ENCODE results near the gene FBXO40.

Gene FBXO40

GRCh38 chr3:121654493-121655385, 61.6 kb downstream of the FBXO40 start:
- no peak overlapping the region for H2BK12ac ChIP-seq (ENCODE audit: low read length in 2 of 2)
- H2BK5ac ChIP-seq (ENCODE audit: low read depth, low read length, poor library complexity, severe bottlenecking) = no peak overlapping the region
- H3K36me3 ChIP-seq (ENCODE audit: control insufficient read depth in 1 of 2, insufficient read depth in 2 of 2, low read depth in 1 of 2, low read length in 2 of 2) = no peaks in the 10 kb centered on the region
- H3K9ac ChIP-seq (ENCODE audit: low read length) = no peak overlapping the region
- no peak overlapping the region for H2AK5ac ChIP-seq (ENCODE audit: low read length, severe bottlenecking)
- H2BK15ac ChIP-seq (ENCODE audit: low read depth, poor library complexity, severe bottlenecking) = no peak overlapping the region
- H3K4me3 ChIP-seq (ENCODE audit: insufficient read depth in 1 of 2, low read depth in 1 of 2, low read length in 2 of 2) = no peak overlapping the region
- H3K27ac ChIP-seq (ENCODE audit: low read length, poor library complexity, severe bottlenecking) = no peak overlapping the region
- no peaks in the 10 kb centered on the region for H3K9me3 ChIP-seq (ENCODE audit: control insufficient read depth, low read length)
- H3K27me3 ChIP-seq (ENCODE audit: control insufficient read depth in 1 of 2, insufficient read depth in 1 of 2, low read length in 2 of 2) = no peaks in the 10 kb centered on the region
- H4K91ac ChIP-seq (ENCODE audit: low read length) = no peak overlapping the region
- H3K14ac ChIP-seq (ENCODE audit: low read length in 2 of 2) = no peak overlapping the region
- no peak overlapping the region for H2BK120ac ChIP-seq (ENCODE audit: low read depth, low read length)
- DNase-seq = no peak
- 98% methylated on average over 4 of the region's 6 CpGs for WGBS
- no peaks in the 10 kb centered on the region for H3K4me1 ChIP-seq (ENCODE audit: control insufficient read depth, insufficient read depth, low read depth, low read length)
- H3K23ac ChIP-seq (ENCODE audit: low read length in 2 of 2) = no peak overlapping the region
- H3K79me1 ChIP-seq (replicated peaks; ENCODE audit: low read length, poor library complexity, severe bottlenecking) = no peaks in the 10 kb centered on the region
- H4K8ac ChIP-seq (ENCODE audit: low read length) = no peak overlapping the region
- H3K4me2 ChIP-seq (ENCODE audit: low read length, poor library complexity, severe bottlenecking) = no peak overlapping the region
- no peak overlapping the region for H3K4ac ChIP-seq (ENCODE audit: low read depth in 1 of 2, low read length in 2 of 2)
- H3K18ac ChIP-seq (ENCODE audit: low read depth in 1 of 2, low read length in 2 of 2) = no peak overlapping the region
- H2AFZ ChIP-seq (ENCODE audit: low read depth, low read length) = no peak overlapping the region

DNA sequence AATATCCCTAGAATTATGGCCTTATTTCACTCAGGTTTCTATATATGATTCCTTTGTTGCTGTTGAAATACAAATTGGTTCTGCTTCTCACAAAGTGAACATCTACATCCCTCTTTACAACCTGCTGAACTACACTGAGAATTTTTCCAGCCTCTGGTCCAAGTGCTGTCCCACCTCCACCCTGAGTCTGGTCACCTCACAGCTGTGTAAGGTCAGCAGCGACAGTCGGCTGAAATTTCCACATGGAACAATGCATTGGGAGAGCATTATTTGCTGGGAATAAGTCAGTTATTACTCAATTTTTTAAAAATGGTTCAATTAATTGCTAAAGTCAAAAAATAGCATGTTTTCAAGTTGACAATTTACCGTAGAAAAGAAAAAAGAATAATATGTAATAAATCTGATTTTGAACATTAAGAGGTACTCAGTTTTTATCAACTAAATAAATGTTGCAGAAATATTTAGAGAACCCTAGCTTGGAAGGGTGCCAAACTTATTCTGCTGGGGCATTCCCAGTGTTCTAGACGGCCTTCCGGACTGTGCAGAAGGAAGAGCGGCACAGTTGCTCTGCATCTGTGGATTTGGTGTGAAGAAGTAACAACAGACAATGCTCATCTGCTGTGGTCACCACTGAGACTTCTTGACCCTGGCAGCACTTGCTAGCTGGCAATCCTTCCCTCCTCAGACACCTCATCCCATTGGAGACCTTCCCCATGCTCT, 65.7 kb downstream of the FBXO40 start:
- H3K36me3 ChIP-seq (ENCODE audit: control insufficient read depth in 1 of 2, insufficient read depth in 2 of 2, low read depth in 1 of 2, low read length in 2 of 2) = peaks cover 10 to 25% of the 10 kb centered on the region in 2 experiments
- WGBS = 100% methylated on average over 3 of the region's 6 CpGs
- no peaks in the 10 kb centered on the region for H3K27me3 ChIP-seq (ENCODE audit: control insufficient read depth in 1 of 2, insufficient read depth in 1 of 2, low read length in 2 of 2)
- H3K79me1 ChIP-seq (replicated peaks; ENCODE audit: low read length, poor library complexity, severe bottlenecking) = no peaks in the 10 kb centered on the region
- H3K23ac ChIP-seq (ENCODE audit: low read length in 2 of 2) = no peak overlapping the region
- no peak overlapping the region for H2BK120ac ChIP-seq (ENCODE audit: low read depth, low read length)
- H3K4me1 ChIP-seq (ENCODE audit: control insufficient read depth, insufficient read depth, low read depth, low read length) = no peaks in the 10 kb centered on the region
- H4K8ac ChIP-seq (ENCODE audit: low read length) = no peak overlapping the region
- H2AFZ ChIP-seq (ENCODE audit: low read depth, low read length) = no peak overlapping the region
- H3K4ac ChIP-seq (ENCODE audit: low read depth in 1 of 2, low read length in 2 of 2) = no peak overlapping the region
- no peak overlapping the region for H3K27ac ChIP-seq (ENCODE audit: low read length, poor library complexity, severe bottlenecking)
- no peak overlapping the region for H2BK15ac ChIP-seq (ENCODE audit: low read depth, poor library complexity, severe bottlenecking)
- no peak overlapping the region for H3K4me2 ChIP-seq (ENCODE audit: low read length, poor library complexity, severe bottlenecking)
- H3K14ac ChIP-seq (ENCODE audit: low read length in 2 of 2) = no peak overlapping the region
- no peak overlapping the region for H3K9ac ChIP-seq (ENCODE audit: low read length)
- H2BK5ac ChIP-seq (ENCODE audit: low read depth, low read length, poor library complexity, severe bottlenecking) = no peak overlapping the region
- no peak overlapping the region for H3K18ac ChIP-seq (ENCODE audit: low read depth in 1 of 2, low read length in 2 of 2)
- H4K91ac ChIP-seq (ENCODE audit: low read length) = no peak overlapping the region
- no peak overlapping the region for H3K4me3 ChIP-seq (ENCODE audit: insufficient read depth in 1 of 2, low read depth in 1 of 2, low read length in 2 of 2)
- H2BK12ac ChIP-seq (ENCODE audit: low read length in 2 of 2) = no peak overlapping the region
- H3K9me3 ChIP-seq (ENCODE audit: control insufficient read depth, low read length) = no peaks in the 10 kb centered on the region
- DNase-seq = no peak
- H2AK5ac ChIP-seq (ENCODE audit: low read length, severe bottlenecking) = no peak overlapping the region

DNA sequence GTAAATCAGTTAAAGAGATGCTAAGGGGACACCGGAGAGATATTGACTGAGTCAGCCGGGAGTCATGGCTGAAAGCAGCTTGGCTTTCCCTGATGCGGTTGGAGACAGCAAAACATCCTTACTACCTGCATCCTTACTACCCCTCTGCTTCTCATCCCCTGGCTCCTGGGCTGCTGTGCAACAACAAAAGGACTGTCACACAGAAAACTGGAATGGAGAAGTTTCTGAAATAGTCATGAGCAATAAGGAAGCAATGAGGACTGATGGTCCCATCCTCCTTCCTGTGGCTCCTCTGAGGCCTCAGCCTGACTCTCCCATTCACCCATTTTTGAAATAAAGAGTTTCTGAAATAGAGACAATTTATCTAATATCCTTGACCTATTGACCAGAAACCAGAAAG, 66.4 kb downstream of the FBXO40 start:
- 100% methylated on average over 3 of the region's 3 CpGs for WGBS
- Histone ChIP-seq H2BK5ac (ENCODE audit: low read depth, low read length, poor library complexity, severe bottlenecking) (no peak overlapping the region), H3K23ac (ENCODE audit: low read length in 2 of 2) (no peak overlapping the region), H3K14ac (ENCODE audit: low read length in 2 of 2) (no peak overlapping the region), H2AFZ (ENCODE audit: low read depth, low read length) (no peak overlapping the region), H4K91ac (ENCODE audit: low read length) (no peak overlapping the region), H3K9ac (ENCODE audit: low read length) (no peak overlapping the region), H3K79me1 (replicated peaks; ENCODE audit: low read length, poor library complexity, severe bottlenecking) (no peaks in the 10 kb centered on the region), H2BK12ac (ENCODE audit: low read length in 2 of 2) (no peak overlapping the region), H2AK5ac (ENCODE audit: low read length, severe bottlenecking) (no peak overlapping the region), H3K36me3 (ENCODE audit: control insufficient read depth in 1 of 2, insufficient read depth in 2 of 2, low read depth in 1 of 2, low read length in 2 of 2) (peaks cover 15 to 32% of the 10 kb centered on the region in 2 experiments), H3K4ac (ENCODE audit: low read depth in 1 of 2, low read length in 2 of 2) (no peak overlapping the region), H3K27ac (ENCODE audit: low read length, poor library complexity, severe bottlenecking) (no peak overlapping the region), H3K4me3 (ENCODE audit: insufficient read depth in 1 of 2, low read depth in 1 of 2, low read length in 2 of 2) (no peak overlapping the region), H4K8ac (ENCODE audit: low read length) (no peak overlapping the region), H2BK15ac (ENCODE audit: low read depth, poor library complexity, severe bottlenecking) (no peak overlapping the region), H3K4me2 (ENCODE audit: low read length, poor library complexity, severe bottlenecking) (no peak overlapping the region), H3K27me3 (ENCODE audit: control insufficient read depth in 1 of 2, insufficient read depth in 1 of 2, low read length in 2 of 2) (no peaks in the 10 kb centered on the region), H2BK120ac (ENCODE audit: low read depth, low read length) (no peak overlapping the region), H3K4me1 (ENCODE audit: control insufficient read depth, insufficient read depth, low read depth, low read length) (no peaks in the 10 kb centered on the region), H3K18ac (ENCODE audit: low read depth in 1 of 2, low read length in 2 of 2) (no peak overlapping the region), H3K9me3 (ENCODE audit: control insufficient read depth, low read length) (no peaks in the 10 kb centered on the region)
- no peak for DNase-seq

Data from mesenchymal stem cell (in vitro differentiated cells and primary cell).